Stimulated activated CD4-positive, alpha-beta T cell treated with anti-CD3 and anti-CD28 coated beads, TNF-alpha, amount 100 ng/mL, for 24 hours (primary cell): ENCODE data around the gene RPS3A.
"Not testable (repeated sequence)": the region's sequence is repeated elsewhere in the genome, so short reads cannot be mapped to it uniquely, and the experiment has no call there.

Source experiments
- DNase-seq, 3 experiments: peaks; one replicate each; pipeline ENCODE4 v3.0.0-alpha.2; 2020; ENCODE audit warnings: low read depth in 3 of 3

The RPS3A gene

DNA sequence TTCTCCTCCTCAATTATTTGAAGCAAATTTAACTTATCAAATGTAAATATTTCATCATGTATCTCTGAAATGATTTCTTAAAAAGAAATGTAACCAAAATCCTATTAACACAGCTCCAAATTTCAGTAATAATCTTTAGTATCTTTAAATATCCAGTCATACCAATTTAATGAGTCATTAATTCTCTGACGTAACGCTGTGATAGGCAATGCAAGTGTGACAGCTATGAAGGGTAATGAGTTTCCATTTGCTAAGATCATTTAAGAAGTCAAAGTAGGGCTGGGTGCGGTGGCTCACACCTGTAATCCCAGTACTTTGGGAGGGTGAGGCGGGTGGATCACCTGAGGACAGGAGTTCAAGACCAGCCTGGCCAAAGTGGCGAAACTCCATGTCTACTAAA lies 15.6 kb downstream of the RPS3A start:
- DNase-seq: no peak

- DNase-seq: peak in 1 of 3 experiments; percentile 15
Measured at GRCh38 chr4:151117371-151117962, 18.0 kb downstream of the RPS3A start.

DNA sequence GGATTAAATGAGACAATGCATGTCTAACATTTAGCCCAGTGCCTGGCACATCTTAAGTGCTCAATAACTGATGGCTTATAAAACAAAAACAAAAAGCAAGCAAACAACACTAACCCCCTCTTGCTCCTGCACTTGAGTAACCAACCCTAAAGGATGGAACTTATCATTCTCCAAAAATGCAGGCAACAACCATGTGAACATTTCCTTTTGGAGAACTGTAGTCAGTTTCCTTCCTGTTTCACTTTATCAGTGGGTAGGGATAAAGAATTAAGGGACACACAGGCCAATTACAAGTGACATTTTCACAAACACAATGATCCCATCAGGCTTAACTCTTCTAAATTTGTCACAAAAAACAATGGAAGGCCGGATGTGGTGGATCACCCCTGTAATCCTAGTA lies 30.4 kb downstream of the RPS3A start:
- DNase-seq: no peak

- no peak for DNase-seq
Measured at GRCh38 chr4:151133311-151133710, 33.9 kb downstream of the RPS3A start.

- not testable (repeated sequence) for DNase-seq
Measured at GRCh38 chr4:151136048-151136447, 36.6 kb downstream of the RPS3A start.

DNA sequence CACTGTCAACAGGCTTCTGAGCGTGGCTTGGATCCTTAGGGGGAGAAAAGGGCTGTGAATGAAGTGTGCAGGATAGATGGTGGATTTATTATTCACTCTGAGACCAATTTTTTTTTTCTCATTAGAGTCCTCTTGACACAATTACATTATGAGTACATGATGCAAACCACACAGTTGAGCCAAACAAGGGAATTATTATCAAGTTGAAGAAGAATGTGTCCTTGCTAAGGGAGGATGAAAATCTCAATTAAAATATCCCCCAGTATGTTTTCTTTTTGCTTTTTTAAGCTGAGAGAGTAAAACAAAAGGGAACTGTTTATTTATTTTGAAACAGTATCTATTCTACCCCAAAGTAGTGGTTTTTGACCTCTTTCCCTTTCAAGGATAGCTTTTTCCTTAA lies 40.4 kb downstream of the RPS3A start:
- DNase-seq: no peak

DNA sequence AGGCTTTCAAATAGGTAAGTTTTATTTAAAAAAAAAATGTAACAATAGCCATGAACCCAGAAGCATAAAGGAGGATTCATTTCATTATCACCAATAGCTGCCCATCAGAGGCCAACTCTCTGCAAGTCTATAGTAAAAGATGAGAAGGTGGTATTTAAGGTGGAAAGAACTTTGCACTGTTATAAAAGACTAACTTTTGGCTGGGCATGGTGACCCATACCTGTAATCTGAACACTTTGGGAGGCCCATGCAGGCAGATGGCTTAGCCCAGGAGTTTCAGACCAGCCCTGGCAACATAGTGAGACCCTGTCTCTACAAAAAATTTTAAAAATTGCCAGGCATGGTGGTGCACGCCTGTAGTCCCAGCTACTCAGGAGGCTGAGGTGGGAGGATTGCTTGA lies 43.3 kb downstream of the RPS3A start:
- no peak for DNase-seq

DNA sequence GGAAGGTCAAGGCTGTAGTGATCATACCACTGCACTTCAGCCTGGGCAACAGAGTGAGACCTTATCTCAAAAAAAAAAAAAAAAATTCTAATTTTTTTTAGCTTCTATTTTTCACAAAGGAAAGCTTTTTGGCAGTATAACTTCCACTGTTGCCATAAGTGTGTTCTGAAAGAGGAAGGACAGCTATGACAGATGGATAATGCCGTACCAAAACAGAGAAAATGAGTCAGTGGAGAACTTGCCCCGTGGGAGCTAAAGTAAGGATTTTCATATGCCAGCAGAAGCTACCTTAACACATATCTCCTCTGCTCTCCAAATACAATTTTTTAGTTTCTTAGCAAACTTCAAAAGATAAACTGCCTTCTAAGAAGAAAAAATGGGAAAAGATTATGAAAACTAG lies 43.7 kb downstream of the RPS3A start:
- no peak for DNase-seq

DNA sequence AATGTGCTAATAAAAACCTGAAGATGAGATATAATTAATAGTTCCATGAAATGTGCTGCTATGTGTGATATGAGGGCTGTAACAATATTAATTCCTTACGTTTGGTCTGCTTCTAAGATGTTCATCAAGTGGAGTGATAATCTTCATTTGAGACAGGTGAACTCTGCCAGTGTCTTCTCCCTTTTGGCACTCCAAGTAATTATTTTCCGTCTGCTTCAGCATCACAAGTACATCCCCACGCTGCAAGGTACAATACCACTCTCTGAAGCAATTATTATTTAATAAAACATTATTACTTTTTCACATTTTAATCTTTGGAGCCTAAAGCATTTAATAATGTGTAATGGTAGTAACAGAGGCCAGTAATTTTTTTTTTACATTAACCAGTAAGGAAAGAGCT lies 44.4 kb downstream of the RPS3A start:
- no peak for DNase-seq

GRCh38 chr4:151144329-151145072 lies 45.1 kb downstream of the RPS3A start:
- no peak for DNase-seq

- no peak for DNase-seq
Measured at GRCh38 chr4:151147000-151147399, 47.6 kb downstream of the RPS3A start.

DNA sequence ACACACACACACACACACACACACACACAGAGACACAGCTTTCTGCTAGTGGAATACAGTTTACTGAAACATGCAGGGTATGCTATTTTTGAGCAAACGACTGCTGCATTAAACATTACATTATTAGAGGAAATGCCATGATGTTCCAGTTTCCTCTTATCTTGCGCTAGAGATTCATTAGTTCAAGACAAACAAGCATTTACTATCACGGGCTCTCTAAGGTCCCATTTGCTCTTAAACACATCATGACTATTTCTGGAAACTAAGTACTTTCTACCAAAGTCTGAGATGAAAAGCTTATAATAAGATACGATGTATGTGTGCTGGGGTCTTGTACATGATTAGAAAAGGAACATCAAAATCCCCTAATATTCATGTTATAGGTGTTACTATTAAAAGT lies 48.8 kb downstream of the RPS3A start:
- DNase-seq: no peak

DNA sequence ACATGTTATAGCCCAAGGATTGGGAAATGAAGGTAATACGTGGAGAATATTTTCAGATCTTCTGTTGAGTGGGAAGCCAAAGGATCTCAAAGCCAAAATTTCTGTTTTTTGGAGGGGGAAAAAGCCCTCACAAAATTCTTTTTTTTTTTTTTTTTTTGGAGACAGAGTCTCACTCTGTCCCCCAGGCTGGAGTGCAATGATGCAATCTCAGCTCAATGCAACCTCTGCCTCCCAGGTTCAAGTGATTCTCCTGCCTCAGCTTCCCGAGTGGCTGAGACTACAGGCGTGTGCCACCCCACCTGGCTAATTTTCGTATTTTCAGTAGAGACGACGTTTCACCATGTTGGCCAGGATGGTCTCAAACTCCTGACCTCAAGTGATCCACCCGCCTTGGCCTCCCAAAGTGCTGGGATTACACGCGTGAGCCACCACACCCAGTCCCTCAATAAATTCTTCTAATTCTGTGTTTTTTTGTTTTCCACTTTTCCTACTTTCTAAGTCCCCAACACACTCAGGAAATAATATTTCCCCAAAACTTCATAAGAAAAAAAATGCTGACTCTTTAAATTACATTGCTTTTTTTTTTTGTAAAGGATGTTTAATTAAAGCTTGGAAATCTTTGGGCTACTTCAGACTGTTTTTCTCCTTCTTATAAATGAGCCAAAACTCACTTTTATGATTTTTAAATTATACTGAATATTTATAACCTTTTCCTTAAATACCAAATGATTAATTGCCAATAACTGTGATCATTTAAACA lies 51.6 kb downstream of the RPS3A start:
- no peak for DNase-seq

GRCh38 chr4:151152028-151152427 lies 52.6 kb downstream of the RPS3A start:
- DNase-seq: no peak

DNA sequence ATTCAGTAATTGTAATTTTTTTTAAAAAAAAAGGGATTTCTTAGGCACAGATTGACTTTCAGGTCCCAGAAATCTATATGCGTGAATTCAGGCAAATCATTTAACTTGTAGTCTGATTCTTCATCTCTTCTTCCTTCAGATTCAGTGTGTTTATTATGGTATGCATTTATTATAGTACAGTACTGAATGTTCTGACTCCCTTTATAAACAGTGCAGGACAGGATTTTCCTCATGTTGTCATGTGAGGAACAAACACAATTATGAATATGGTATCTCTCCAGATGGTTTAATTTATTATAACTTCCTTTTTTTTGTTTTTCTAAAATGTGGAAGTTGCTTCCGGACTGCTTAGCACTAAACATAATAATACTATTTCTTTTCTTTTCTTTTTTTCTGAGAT lies 54.2 kb downstream of the RPS3A start:
- DNase-seq: no peak
